ENCODE data around the gene VCL. TPM values are rescaled to one million over a fixed set of nuclear protein-coding genes. Genes with fewer than 3 reads are reported as not detected.

The VCL gene
- total and polyA plus RNA-seq, 9 of the 15 experiments (the other 6 are each of a cell fraction or from before 2014, with no cell fraction given) = 29.8 to 186 (median 76.4) TPM

DNA sequence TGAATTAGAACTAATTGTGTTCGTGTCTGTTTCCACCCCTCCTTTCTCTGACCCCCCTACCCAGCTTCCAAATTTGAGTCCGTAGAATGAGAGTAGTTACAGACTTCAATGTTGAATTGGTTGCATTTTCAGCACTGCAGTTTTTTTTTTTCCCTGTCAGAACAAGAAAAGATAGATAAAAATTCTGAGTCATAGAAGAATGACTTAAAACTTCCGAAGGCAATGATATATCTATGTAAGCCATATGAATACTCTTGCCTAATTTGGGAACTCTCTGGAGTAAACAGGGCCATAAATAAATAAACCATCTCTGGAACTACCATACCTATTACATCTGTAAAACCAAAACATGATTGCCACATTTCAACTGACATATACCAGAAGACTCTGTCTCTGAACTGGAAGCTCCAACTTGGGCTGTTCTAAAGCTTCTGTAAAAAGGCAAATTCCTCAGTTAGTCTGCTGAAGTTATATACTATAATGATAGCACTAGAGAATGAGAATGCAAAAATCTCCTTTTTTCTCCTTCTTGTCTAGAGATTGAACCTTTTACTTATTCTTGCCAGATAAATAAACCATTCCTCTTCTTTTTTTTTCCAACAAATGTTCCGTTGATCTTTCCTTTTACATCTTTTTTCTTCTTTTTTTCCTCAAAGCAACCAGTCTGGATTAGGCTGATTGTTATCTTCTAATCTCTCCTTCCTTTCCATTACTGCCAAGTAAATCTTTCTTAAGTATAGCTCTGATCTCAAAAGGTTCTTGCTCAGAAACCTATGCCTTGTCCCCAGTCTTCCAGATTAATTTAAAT, 23.5 kb downstream of the VCL start:
- peak; percentile 49 for FAIRE-seq
- POLR2A ChIA-PET = interaction anchor here (0.7 to 2.9 kb wide), 20 partner anchors 7 to 1135 kb away, joined by 3 to 27 read pairs (median 6); no protein-coding TSS in a partner anchor
- ATAC-seq = peak; percentile 81
- no peaks in the 10 kb centered on the region for H4K20me1 ChIP-seq (replicated peaks; ENCODE audit: control insufficient read depth, insufficient read depth, low read length)
- peak overlapping the region; percentile 95 for H3K27ac ChIP-seq (ENCODE audit: extremely low read depth, low read depth, low read length)
- CTCF ChIA-PET (ENCODE audit: low intra/inter-chr PET ratio) = no interaction called here
- WGBS (ENCODE audit: insufficient coverage, low coverage, missing lambda C conversion rate) = under 1% methylated on average over 4 of the region's 4 CpGs
- H3K4me2 ChIP-seq (ENCODE audit: insufficient read depth, low read length) = peak overlapping the region; percentile 75
- no peaks in the 10 kb centered on the region for H3K27me3 ChIP-seq (ENCODE audit: control insufficient read depth in 2 of 2, insufficient read depth in 2 of 2, low read length in 2 of 2)
- H3K4me3 ChIP-seq = peak overlapping the region; percentile 11; the same call in 1 of the 2 replicates
- no peaks in the 10 kb centered on the region for H3K9me1 ChIP-seq (ENCODE audit: control insufficient read depth, insufficient read depth, low read length)
- no peaks in the 10 kb centered on the region for H3K9me3 ChIP-seq (replicated peaks; ENCODE audit: control insufficient read depth, insufficient read depth, low read depth, low read length)
- H3K9ac ChIP-seq (ENCODE audit: insufficient read depth in 1 of 2, low read depth in 2 of 2, low read length in 2 of 2) = peak overlapping the region; percentile 40 to 79; a peak in 3 of 4 replicates
- peaks cover 22 to 70% of the 10 kb centered on the region in 2 experiments for H3K4me1 ChIP-seq (replicated peaks in 1 of 2; ENCODE audit: control insufficient read depth in 2 of 2, insufficient read depth in 2 of 2, low read length in 2 of 2)
- in situ Hi-C loops (cut with MboI) = no loop called here
- intact Hi-C loops (cut with micrococcal nuclease) = loop anchor here (1.0 kb wide), 1 partner anchor 22 kb away; no protein-coding TSS in a partner anchor
- peak overlapping the region; percentile 53 for H2AFZ ChIP-seq (ENCODE audit: low read depth, low read length)
- H3K36me3 ChIP-seq (ENCODE audit: control insufficient read depth, insufficient read depth, low read length) = peaks cover 42% of the 10 kb centered on the region
- DNase-seq (ENCODE audit: extremely low read depth in 1 of 4, low spot score in 3 of 4) = peak in 3 of 4 experiments; percentile 45 to 80 (median 77)
- H3K79me2 ChIP-seq (ENCODE audit: control insufficient read depth, insufficient read depth, low read length) = peaks cover 89% of the 10 kb centered on the region
- BruUV-seq (replicated peaks) = TSS peak; percentile 30
- TF ChIP-seq ZNF766 (CRISPR knock-in tag; conservative IDR thresholded peaks at IDR 0.05) (peak; percentile 90), BCL6 (CRISPR knock-in tag; IDR thresholded peaks at IDR 0.05) (no peak), NR2F6 (CRISPR knock-in tag; IDR thresholded peaks at IDR 0.05) (no peak), ATF7 (IDR thresholded peaks at IDR 0.05) (peak; percentile 87), RFX7 (CRISPR knock-in tag; IDR thresholded peaks at IDR 0.05) (no peak), PRMT5 (CRISPR knock-in tag; IDR thresholded peaks at IDR 0.05) (no peak), ZNF511 (CRISPR knock-in tag; IDR thresholded peaks at IDR 0.05) (no peak), YY1 (IDR thresholded peaks at IDR 0.05; ENCODE audit: borderline replicate concordance in 1 of 3, control insufficient read depth in 1 of 3, extremely low read depth in 1 of 3, insufficient read depth in 3 of 3, insufficient read length in 1 of 3, insufficient replicate concordance in 2 of 3, low read depth in 1 of 3, low read length in 2 of 3) (no peak), ZBTB26 (CRISPR knock-in tag; IDR thresholded peaks at IDR 0.05) (no peak), BRD9 (IDR thresholded peaks at IDR 0.05; ENCODE audit: low read depth, partially characterized antibody) (peak; percentile 83), WHSC1 (IDR thresholded peaks at IDR 0.05; ENCODE audit: low read length) (no peak), SMARCC2 (IDR thresholded peaks at IDR 0.05; ENCODE audit: low read depth) (peak; percentile 99), CBX1 (IDR thresholded peaks at IDR 0.05; ENCODE audit: low read depth) (no peak), PTTG1 (tag; IDR thresholded peaks at IDR 0.05; ENCODE audit: low read depth) (no peak), ZNF75A (CRISPR knock-in tag; IDR thresholded peaks at IDR 0.05) (no peak), KAT2B (IDR thresholded peaks at IDR 0.05; ENCODE audit: low read depth, low read length) (no peak), NR4A1 (CRISPR knock-in tag; IDR thresholded peaks at IDR 0.05) (no peak), NR4A1 (tag; IDR thresholded peaks at IDR 0.05) (no peak; the same call in 1 of the 2 replicates), POLR2B (IDR thresholded peaks at IDR 0.05; ENCODE audit: low read depth, partially characterized antibody) (peak; percentile 32), ESRRA (IDR thresholded peaks at IDR 0.05; ENCODE audit: borderline replicate concordance, low read depth) (peak; percentile 15; the same call in 1 of the 2 replicates)
- TF ChIP-seq, protein P1, sequence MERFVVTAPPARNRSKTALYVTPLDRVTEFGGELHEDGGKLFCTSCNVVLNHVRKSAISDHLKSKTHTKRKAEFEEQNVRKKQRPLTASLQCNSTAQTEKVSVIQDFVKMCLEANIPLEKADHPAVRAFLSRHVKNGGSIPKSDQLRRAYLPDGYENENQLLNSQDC (CRISPR knock-in tag; IDR thresholded peaks at IDR 0.05) = no peak

Measured in K562 (cell line).